SK-N-SH (cell line): Measurements from ENCODE around the gene KRT2. TPM values are rescaled to one million over a fixed set of nuclear protein-coding genes. Genes with fewer than 3 reads are reported as not detected.

Source experiments
- CTCF ChIA-PET: fragments of 300-600, 350-600 bp; formaldehyde crosslinking; extraction: SDS; loops from one replicate; lab custom pipeline; 2021; lab: Yijun Ruan, JAX
- POLR2A ChIA-PET: fragments of 350-600 bp; sonication (Branson Sonifier 250); formaldehyde crosslinking; extraction: SDS; loops from one replicate; lab custom pipeline; 2020; ENCODE audit warnings: antibody characterized with exemption, inconsistent platforms; lab: Yijun Ruan, JAX
- DNase-seq: peaks from one replicate; pipeline ENCODE4 v3.0.0; 2012
- H2AFZ ChIP-seq: fragments of 200-600 bp; sonication (generic); 2 replicates; pipeline ENCODE4 v1.8.1; 2016; ENCODE audit warnings: antibody characterized with exemption, mild to moderate bottlenecking, low read depth
- H3F3A ChIP-seq: fragments of 200-600 bp; sonication (generic); replicated peaks from 2 replicates; pipeline ENCODE3; 2016; ENCODE audit warnings: antibody characterized with exemption, mild to moderate bottlenecking; ENCODE audit not compliant: insufficient read depth
- H3K27ac ChIP-seq, 2 experiments: fragments of 200-500 bp in 1 of 2; fragments of 200-600 bp in 1 of 2; sonication (Bioruptor generic) in 1 of 2; sonication (generic), shearing (Covaris generic) in 1 of 2; 2 replicates each; pipeline versions ENCODE4 v1.5.1 to v1.6.1; 2014 to 2016; ENCODE audit warnings: low read depth in 2 of 2, inconsistent platforms in 1 of 2, low read length in 1 of 2, mild to moderate bottlenecking in 1 of 2, mixed read lengths in 1 of 2
- H3K27me3 ChIP-seq: fragments of 200-600 bp; sonication (generic), shearing (Covaris generic); 2 replicates; pipeline ENCODE4 v1.6.1; 2016; ENCODE audit warnings: mixed run types; ENCODE audit not compliant: insufficient read depth
- H3K36me3 ChIP-seq, 2 experiments: fragments of 200-500 bp in 1 of 2; fragments of 200-600 bp in 1 of 2; sonication (Bioruptor generic) in 1 of 2; sonication (generic) in 1 of 2; replicated peaks in 1 of 2; 2 replicates each; pipeline versions ENCODE3 to v1.5.1; 2014 to 2016; ENCODE audit warnings: low read length in 1 of 2, mild to moderate bottlenecking in 1 of 2; ENCODE audit not compliant: insufficient read depth in 2 of 2, control insufficient read depth in 1 of 2
- H3K4me1 ChIP-seq, 2 experiments: fragments of 200-500 bp in 1 of 2; fragments of 200-600 bp in 1 of 2; sonication (Bioruptor generic) in 1 of 2; sonication (generic), shearing (Covaris generic) in 1 of 2; 2 replicates each; pipeline versions ENCODE4 v1.5.1 to v1.6.1; 2014 to 2016; ENCODE audit warnings: low read depth in 1 of 2, low read length in 1 of 2, mixed run types in 1 of 2; ENCODE audit not compliant: insufficient read depth in 2 of 2, control insufficient read depth in 1 of 2
- H3K4me2 ChIP-seq: fragments of 200-600 bp; sonication (generic), shearing (Covaris generic); 2 replicates; pipeline ENCODE4 v1.6.1; 2017; ENCODE audit warnings: mixed run types
- H3K4me3 ChIP-seq, 2 experiments: fragments of 200-500 bp in 1 of 2; fragments of 200-600 bp in 1 of 2; sonication (Bioruptor generic) in 1 of 2; sonication (generic), shearing (Covaris generic) in 1 of 2; 2 replicates each; pipeline versions ENCODE4 v1.5.1 to v1.8.1; 2014 to 2016; ENCODE audit warnings: low read depth in 2 of 2, inconsistent platforms in 1 of 2, low read length in 1 of 2, mild to moderate bottlenecking in 1 of 2, mixed read lengths in 1 of 2, moderate library complexity in 1 of 2
- H3K79me2 ChIP-seq: fragments of 200-600 bp; sonication (generic); 2 replicates; pipeline ENCODE4 v1.8.1; 2017; ENCODE audit warnings: mild to moderate bottlenecking; ENCODE audit not compliant: insufficient read depth
- H3K9ac ChIP-seq: fragments of 200-600 bp; sonication (generic); 2 replicates; pipeline ENCODE4 v1.6.1; 2017; ENCODE audit warnings: mixed run types
- H3K9me2 ChIP-seq: fragments of 200-600 bp; sonication (generic); 2 replicates; pipeline ENCODE4 v1.6.1; 2017; ENCODE audit warnings: mixed run types
- H3K9me3 ChIP-seq: fragments of 200-600 bp; sonication (generic); 2 replicates; pipeline ENCODE4 v1.6.1; 2017; ENCODE audit warnings: mixed run types, mild to moderate bottlenecking, moderate library complexity
- H4K20me1 ChIP-seq: fragments of 200-600 bp; sonication (generic); 2 replicates; pipeline ENCODE4 v1.6.1; 2017; ENCODE audit warnings: mild to moderate bottlenecking, mixed run types; ENCODE audit not compliant: insufficient read depth
- CTCF ChIP-seq: fragments of 200-600 bp; sonication (generic); IDR thresholded peaks from 2 replicates; pipeline ENCODE4 v1.6.1; 2017; ENCODE audit warnings: antibody characterized with exemption, mild to moderate bottlenecking, moderate library complexity
- ELF1 ChIP-seq: IDR thresholded peaks from 2 replicates; pipeline ENCODE4 v1.4.0; 2012
- EP300 ChIP-seq, 2 experiments: IDR thresholded peaks; 2 replicates each; pipeline versions ENCODE4 v1.4.0 to v1.6.1; 2012; ENCODE audit warnings: borderline replicate concordance in 1 of 2, low read depth in 1 of 2, low read length in 1 of 2
- EZH2phosphoT487 ChIP-seq: fragments of 200-600 bp; sonication (generic); IDR thresholded peaks from 2 replicates; pipeline ENCODE4 v1.6.1; 2017; ENCODE audit warnings: low read depth, mixed run types, mild to moderate bottlenecking, antibody characterized with exemption, moderate library complexity, borderline replicate concordance
- FOXJ3 ChIP-seq: sonication (generic); formaldehyde crosslinking; IDR thresholded peaks from 2 replicates; pipeline ENCODE4 v1.5.1; 2020; ENCODE audit warnings: mild to moderate bottlenecking, missing genetic modification reagents
- GABPA ChIP-seq: IDR thresholded peaks from 2 replicates; pipeline ENCODE4 v1.4.0; 2012; ENCODE audit warnings: low read depth, mild to moderate bottlenecking
- JUND ChIP-seq: IDR thresholded peaks from 2 replicates; pipeline ENCODE4 v1.4.0; 2012
- MAX ChIP-seq: IDR thresholded peaks from 2 replicates; pipeline ENCODE4 v1.4.0; 2012; ENCODE audit warnings: low read depth
- MEF2A ChIP-seq: IDR thresholded peaks from 2 replicates; pipeline ENCODE4 v1.4.0; 2012; ENCODE audit warnings: low read depth, borderline replicate concordance
- NFIC ChIP-seq: IDR thresholded peaks from 2 replicates; pipeline ENCODE4 v1.4.0; 2012; ENCODE audit warnings: borderline replicate concordance
- PBX3 ChIP-seq: IDR thresholded peaks from 2 replicates; pipeline ENCODE4; 2012
- POLR2AphosphoS5 ChIP-seq: IDR thresholded peaks from 2 replicates; pipeline ENCODE4 v1.6.1; 2012; ENCODE audit warnings: low read depth, low read length
- RAD21 ChIP-seq: IDR thresholded peaks from 2 replicates; pipeline ENCODE4 v1.6.1; 2012; ENCODE audit warnings: mild to moderate bottlenecking, low read length
- RFX5 ChIP-seq: IDR thresholded peaks from 2 replicates; pipeline ENCODE4 v1.6.1; 2012; ENCODE audit warnings: mild to moderate bottlenecking, improper control_type of control experiment, low read length
- RXRA ChIP-seq: IDR thresholded peaks from 2 replicates; pipeline ENCODE4 v1.4.0; 2012; ENCODE audit warnings: low read depth, mild to moderate bottlenecking, borderline replicate concordance
- SIN3A ChIP-seq: IDR thresholded peaks from 2 replicates; pipeline ENCODE4 v1.6.1; 2012; ENCODE audit warnings: low read depth, mild to moderate bottlenecking, low read length, moderate library complexity, borderline replicate concordance
- TCF12 ChIP-seq: IDR thresholded peaks from 2 replicates; pipeline ENCODE4 v1.4.0; 2012
- TEAD4 ChIP-seq: IDR thresholded peaks from 2 replicates; pipeline ENCODE4 v1.4.0; 2012; ENCODE audit warnings: mild to moderate bottlenecking, borderline replicate concordance; ENCODE audit not compliant: insufficient read depth
- USF2 ChIP-seq: fragments of 150-350 bp; IDR thresholded peaks from 2 replicates; pipeline ENCODE4 v1.6.1; 2017; ENCODE audit warnings: antibody characterized with exemption, low read length, low read depth, borderline replicate concordance
- YY1 ChIP-seq: IDR thresholded peaks from 2 replicates; pipeline ENCODE4 v1.4.0; 2012; ENCODE audit warnings: low read depth, mild to moderate bottlenecking
- ZBTB33 ChIP-seq: IDR thresholded peaks from 2 replicates; pipeline ENCODE4 v1.4.0; 2012; ENCODE audit warnings: low read depth, borderline replicate concordance
- WGBS: methylation state at CpG from one replicate; pipeline ENCODE4 v1.1.6; 2017; ENCODE audit warnings: low lambda C conversion rate; 5-methylcytosine and 5-hydroxymethylcytosine counted together
- polyA plus RNA-seq, 3 experiments: library from polyadenylated mRNA; depleted of rRNA; stranded (reverse); fragments of >200 nt; gene quantifications; 2 replicates each; pipeline ENCODE4 v1.2.3, GENCODE V29; 2012

The KRT2 gene
- polyA plus RNA-seq, 1 of the 3 experiments (the other 2 are of a cell fraction): not detected

- 17% methylated on average over 12 of the region's 12 CpGs for WGBS
- Histone ChIP-seq H3F3A (no peaks in the 10 kb centered on the region), H3K36me3 (no peaks in the 10 kb centered on the region), H3K4me2 (no peak overlapping the region), H3K79me2 (no peaks in the 10 kb centered on the region), H3K9me3 (no peaks in the 10 kb centered on the region), H3K9ac (no peak overlapping the region), H3K27ac (no peak overlapping the region), H2AFZ (no peak overlapping the region), H3K4me3 (no peak overlapping the region), H3K27me3 (peaks cover 58% of the 10 kb centered on the region), H4K20me1 (no peaks in the 10 kb centered on the region), H3K9me2 (no peaks in the 10 kb centered on the region), H3K4me1 (no peaks in the 10 kb centered on the region)
- DNase-seq: no peak
- ChIA-PET CTCF (interaction anchor here (1.8 kb wide), 1 partner anchor 9 kb away, joined by 4 read pairs; no protein-coding TSS in a partner anchor), POLR2A (no interaction called here)
- TF ChIP-seq CTCF (no peak), PBX3 (no peak), GABPA (no peak), RFX5 (no peak), MEF2A (no peak), POLR2AphosphoS5 (no peak), EP300 (IDR thresholded peaks at IDR 0.05; ENCODE audit: borderline replicate concordance in 1 of 2, low read depth in 1 of 2, low read length in 1 of 2) (no peak), FOXJ3 (CRISPR knock-in tag) (no peak), USF2 (no peak), EZH2phosphoT487 (no peak)
Observed at GRCh38 chr12:52681526-52682380, 29.7 kb upstream of the KRT2 start.

GRCh38 chr12:52680363-52680762, 28.4 kb upstream of the KRT2 start, which contains the start of gene KRT1:
KRT1 (minus strand) TSS chr12:52680407; CDS start chr12:52680348, 59 bp downstream.
- Histone ChIP-seq H3K9me3 (no peaks in the 10 kb centered on the region), H3K4me3 (no peak within 1 kb of the TSS), H2AFZ (no peak within 1 kb of the TSS), H3K9me2 (no peaks in the 10 kb centered on the region), H3F3A (no peaks in the 10 kb centered on the region), H3K4me1 (no peaks in the 10 kb centered on the region), H3K79me2 (no peaks in the 10 kb centered on the region), H3K9ac (no peak within 1 kb of the TSS), H3K27ac (no peak within 1 kb of the TSS), H3K4me2 (no peak within 1 kb of the TSS), H3K36me3 (no peaks in the 10 kb centered on the region), H3K27me3 (peaks cover 58% of the 10 kb centered on the region), H4K20me1 (no peaks in the 10 kb centered on the region)
- WGBS: 3% methylated on average over 3 of the region's 3 CpGs
- POLR2A ChIA-PET: interaction anchor here (1.1 kb wide), 1 partner anchor 9 kb away, joined by 3 read pairs; no protein-coding TSS in a partner anchor
- CTCF ChIA-PET: interaction anchor here (1.1 to 1.8 kb wide), 3 partner anchors 10 to 204 kb away, joined by 3 to 4 read pairs (median 3); no protein-coding TSS in a partner anchor
- DNase-seq: no peak
- TF ChIP-seq RAD21 (no peak), POLR2AphosphoS5 (no peak), RXRA (no peak), YY1 (no peak), ELF1 (no peak), MEF2A (no peak), ZBTB33 (no peak), TEAD4 (no peak), TCF12 (no peak), GABPA (no peak), RFX5 (no peak), JUND (no peak), EP300 (IDR thresholded peaks at IDR 0.05; ENCODE audit: borderline replicate concordance in 1 of 2, low read depth in 1 of 2, low read length in 1 of 2) (no peak), MAX (no peak), NFIC (no peak), SIN3A (no peak)
